GM21360 (cell line): ENCODE results near the gene PLD3.
A peak's percentile ranks its signal among the peaks of the same experiment; 100 is the strongest.
"Not testable (repeated sequence)": the region's sequence is repeated elsewhere in the genome, so short reads cannot be mapped to it uniquely, and the experiment has no call there.

Experiments
- ATAC-seq: cut with Tn5 transposase; IDR thresholded peaks from one replicate; pipeline ENCODE4 v1.9.1; 2021; ENCODE audit warnings: mild to moderate bottlenecking, moderate library complexity; ENCODE audit not compliant: unreplicated experiment

Gene PLD3

GRCh38 chr19:40388481-40388880, 40.0 kb downstream of the PLD3 start:
- no peak for ATAC-seq

- ATAC-seq = no peak
Measured at GRCh38 chr19:40389404-40390083, 41.0 kb downstream of the PLD3 start.

- no peak for ATAC-seq
Measured at GRCh38 chr19:40390084-40390742, 41.7 kb downstream of the PLD3 start, which contains the start of gene HIPK4. Gene HIPK4, minus strand, starts transcription at chr19:40390181. Its CDS starts 279 bp downstream, at chr19:40389902.

- ATAC-seq = no peak
Measured at GRCh38 chr19:40392123-40392522, 43.6 kb downstream of the PLD3 start.

GRCh38 chr19:40392894-40393517, 44.5 kb downstream of the PLD3 start:
- no peak for ATAC-seq

- no peak for ATAC-seq
Measured at GRCh38 chr19:40393894-40394815, 45.7 kb downstream of the PLD3 start.

- ATAC-seq = no peak
Measured at GRCh38 chr19:40394816-40395210, 46.3 kb downstream of the PLD3 start.

- ATAC-seq = no peak
Measured at GRCh38 chr19:40395956-40396355, 47.5 kb downstream of the PLD3 start.

- ATAC-seq = no peak
Measured at GRCh38 chr19:40396886-40397567, 48.5 kb downstream of the PLD3 start.

- ATAC-seq = no peak
Measured at GRCh38 chr19:40397568-40397906, 49.0 kb downstream of the PLD3 start.

- no peak for ATAC-seq
Measured at GRCh38 chr19:40398417-40399131, 50.1 kb downstream of the PLD3 start.

- ATAC-seq = no peak
Measured at GRCh38 chr19:40400559-40400958, 52.1 kb downstream of the PLD3 start.

GRCh38 chr19:40403262-40403984, 54.9 kb downstream of the PLD3 start:
- peak; percentile 43 for ATAC-seq

GRCh38 chr19:40407714-40408597, 59.5 kb downstream of the PLD3 start:
- no peak for ATAC-seq

- ATAC-seq = not testable (repeated sequence)
Measured at GRCh38 chr19:40408598-40408925, 60.1 kb downstream of the PLD3 start.

- no peak for ATAC-seq
Measured at GRCh38 chr19:40410030-40410389, 61.5 kb downstream of the PLD3 start.

GRCh38 chr19:40411125-40411842, 62.8 kb downstream of the PLD3 start:
- ATAC-seq = no peak

GRCh38 chr19:40411958-40412499, 63.5 kb downstream of the PLD3 start:
- ATAC-seq = no peak
